Measurements from ENCODE around the gene MADD. TPM values are rescaled to one million over a fixed set of nuclear protein-coding genes. Genes with fewer than 3 reads are reported as not detected.

The MADD gene
- polyA plus RNA-seq, 1 donor from 2014 or later = 66.9 TPM

- H3K27me3 ChIP-seq (ENCODE audit: insufficient read depth, low read depth, low read length) = no peaks in the 10 kb centered on the region
- H3K27ac ChIP-seq (ENCODE audit: low read length) = no peak overlapping the region
- H3K79me2 ChIP-seq (replicated peaks; ENCODE audit: insufficient read depth, low read length) = no peaks in the 10 kb centered on the region
- H3K4me3 ChIP-seq (ENCODE audit: low read length) = no peak overlapping the region
- H3K36me3 ChIP-seq (ENCODE audit: insufficient read depth, low read length) = no peaks in the 10 kb centered on the region
- H3F3A ChIP-seq (ENCODE audit: insufficient read depth, low read length, poor library complexity, severe bottlenecking) = no peaks in the 10 kb centered on the region
- no peak overlapping the region for H3K4me2 ChIP-seq (ENCODE audit: low read length)
- no peak overlapping the region for H3K9ac ChIP-seq (ENCODE audit: low read length)
- H3K9me2 ChIP-seq (ENCODE audit: insufficient read depth, low read length) = no peaks in the 10 kb centered on the region
- no peak overlapping the region for H2AFZ ChIP-seq (ENCODE audit: low read depth, low read length)
- no peak for TF ChIP-seq EZH2 (IDR thresholded peaks at IDR 0.05; ENCODE audit: borderline replicate concordance, insufficient read depth, low read length, poor library complexity, severe bottlenecking)
- TF ChIP-seq EP300 (conservative IDR thresholded peaks at IDR 0.05; ENCODE audit: poor library complexity, severe bottlenecking) = no peak
- no peak for TF ChIP-seq MXI1 (conservative IDR thresholded peaks at IDR 0.05; ENCODE audit: poor library complexity, severe bottlenecking)
- TF ChIP-seq TAF1 (IDR thresholded peaks at IDR 0.05; ENCODE audit: low read depth) = no peak
- no peak for TF ChIP-seq RAD21 (conservative IDR thresholded peaks at IDR 0.05)
- no peak for TF ChIP-seq SMC3 (conservative IDR thresholded peaks at IDR 0.05; ENCODE audit: poor library complexity)
- TF ChIP-seq REST (IDR thresholded peaks at IDR 0.05; ENCODE audit: borderline replicate concordance) = no peak
- no peak for TF ChIP-seq POLR2AphosphoS5 (IDR thresholded peaks at IDR 0.05)
- TF ChIP-seq CTCF (IDR thresholded peaks at IDR 0.05; ENCODE audit: poor library complexity, severe bottlenecking) = no peak
- no peaks in the 10 kb centered on the region for H3K9me3 ChIP-seq (ENCODE audit: low read length)
- H4K20me1 ChIP-seq (ENCODE audit: insufficient read depth) = no peaks in the 10 kb centered on the region
Measured at GRCh38 chr11:47356129-47356997, 86.4 kb downstream of the MADD start.

GRCh38 chr11:47356998-47357329 is 87.0 kb downstream of the MADD start:
- no peaks in the 10 kb centered on the region for H3K27me3 ChIP-seq (ENCODE audit: insufficient read depth, low read depth, low read length)
- H3K79me2 ChIP-seq (replicated peaks; ENCODE audit: insufficient read depth, low read length) = no peaks in the 10 kb centered on the region
- no peak overlapping the region for H2AFZ ChIP-seq (ENCODE audit: low read depth, low read length)
- no peak overlapping the region for H3K27ac ChIP-seq (ENCODE audit: low read length)
- H3K9me2 ChIP-seq (ENCODE audit: insufficient read depth, low read length) = no peaks in the 10 kb centered on the region
- no peak for TF ChIP-seq MXI1 (conservative IDR thresholded peaks at IDR 0.05; ENCODE audit: poor library complexity, severe bottlenecking)
- no peak for TF ChIP-seq EZH2 (IDR thresholded peaks at IDR 0.05; ENCODE audit: borderline replicate concordance, insufficient read depth, low read length, poor library complexity, severe bottlenecking)
- no peak for TF ChIP-seq RAD21 (conservative IDR thresholded peaks at IDR 0.05)
- TF ChIP-seq POLR2AphosphoS5 (IDR thresholded peaks at IDR 0.05) = no peak
- H3K9me3 ChIP-seq (ENCODE audit: low read length) = no peaks in the 10 kb centered on the region
- H3K4me3 ChIP-seq (ENCODE audit: low read length) = no peak overlapping the region
- no peaks in the 10 kb centered on the region for H4K20me1 ChIP-seq (ENCODE audit: insufficient read depth)
- no peak overlapping the region for H3K4me2 ChIP-seq (ENCODE audit: low read length)
- no peak overlapping the region for H3K9ac ChIP-seq (ENCODE audit: low read length)
- H3K36me3 ChIP-seq (ENCODE audit: insufficient read depth, low read length) = no peaks in the 10 kb centered on the region
- H3F3A ChIP-seq (ENCODE audit: insufficient read depth, low read length, poor library complexity, severe bottlenecking) = no peaks in the 10 kb centered on the region
